COLO829 (cell line): ENCODE results near the gene MAFB.

Experiments
- DNase-seq: peaks from one replicate; pipeline ENCODE4 v3.0.0; 2012; ENCODE audit warnings: low spot score

The MAFB gene

DNA sequence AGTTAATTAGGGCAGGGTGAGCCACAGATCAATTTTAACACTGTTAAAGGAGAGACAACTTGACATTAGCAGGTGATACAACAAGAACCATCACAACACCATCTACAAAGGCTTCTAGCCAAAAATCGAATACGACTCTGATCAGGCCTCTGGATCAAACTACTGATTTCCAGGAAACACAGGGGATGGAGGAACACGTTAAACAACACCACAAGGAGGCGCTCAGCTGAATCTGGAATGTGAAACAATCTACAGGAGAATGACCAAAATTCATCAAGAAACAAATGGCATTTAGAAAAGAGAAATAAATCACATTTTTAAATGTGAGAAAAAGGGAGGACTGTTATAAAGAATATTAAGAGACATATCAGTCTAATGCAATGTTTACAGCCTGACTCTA lies 13.5 kb upstream of the MAFB start:
- no peak for DNase-seq

DNA sequence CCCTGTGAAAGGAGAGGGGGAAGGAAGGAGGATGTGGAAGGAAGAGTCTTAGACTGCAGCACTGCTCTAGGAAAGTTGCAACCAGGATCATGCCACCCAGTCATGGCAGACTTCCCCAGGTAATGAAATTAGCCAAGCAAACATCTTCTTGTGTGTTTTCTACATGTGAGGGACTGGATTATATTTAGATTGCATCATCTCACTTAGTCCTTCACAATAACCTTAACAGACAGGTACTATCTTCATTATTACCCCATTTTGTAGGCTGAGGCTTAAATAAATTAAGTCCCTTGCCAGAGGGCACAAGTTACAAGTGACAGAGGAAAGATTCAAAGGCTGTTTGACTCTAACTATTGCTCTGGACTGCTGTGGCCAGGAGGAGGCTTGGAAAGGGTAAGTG lies 9.7 kb upstream of the MAFB start:
- DNase-seq, result no peak

DNA sequence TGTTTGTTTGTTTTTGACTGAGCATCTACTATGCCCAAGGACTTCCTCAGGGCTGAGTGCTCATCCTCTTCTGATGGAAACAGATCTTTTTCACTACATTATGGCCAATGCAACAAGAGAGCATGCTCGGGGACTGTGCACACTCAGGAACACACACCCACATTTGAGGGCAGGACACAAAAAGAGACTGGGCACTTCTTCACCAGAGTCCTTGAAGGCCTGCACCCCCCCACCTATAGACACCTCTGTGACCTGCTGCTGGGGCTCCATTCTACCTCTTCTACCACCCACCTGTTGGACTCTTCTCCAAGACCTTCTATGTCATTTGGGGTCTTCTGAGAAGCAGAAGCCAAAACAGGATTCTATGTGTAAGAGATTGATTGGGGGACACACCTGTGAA lies 9.2 kb upstream of the MAFB start:
- DNase-seq, result no peak

DNA sequence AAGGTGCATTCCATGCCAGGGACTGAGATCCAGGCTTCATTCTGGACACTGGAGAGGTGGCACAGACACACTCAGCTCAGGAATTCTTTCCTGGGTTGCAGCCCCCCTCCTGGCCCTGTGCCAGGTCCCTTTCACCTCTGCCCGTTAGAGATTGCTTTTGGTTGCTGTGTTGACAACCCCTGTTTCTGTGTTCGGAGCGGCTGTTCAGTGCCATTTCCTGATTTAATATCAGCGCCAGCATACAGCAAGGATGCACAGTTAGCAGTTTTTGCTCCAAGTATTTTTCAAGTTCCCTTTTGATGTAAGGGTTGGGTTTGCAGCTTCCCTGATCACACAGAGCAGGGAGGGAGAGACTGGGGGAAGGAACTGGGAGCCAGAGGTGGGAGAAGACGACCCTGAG lies 8.5 kb upstream of the MAFB start:
- no peak for DNase-seq

DNA sequence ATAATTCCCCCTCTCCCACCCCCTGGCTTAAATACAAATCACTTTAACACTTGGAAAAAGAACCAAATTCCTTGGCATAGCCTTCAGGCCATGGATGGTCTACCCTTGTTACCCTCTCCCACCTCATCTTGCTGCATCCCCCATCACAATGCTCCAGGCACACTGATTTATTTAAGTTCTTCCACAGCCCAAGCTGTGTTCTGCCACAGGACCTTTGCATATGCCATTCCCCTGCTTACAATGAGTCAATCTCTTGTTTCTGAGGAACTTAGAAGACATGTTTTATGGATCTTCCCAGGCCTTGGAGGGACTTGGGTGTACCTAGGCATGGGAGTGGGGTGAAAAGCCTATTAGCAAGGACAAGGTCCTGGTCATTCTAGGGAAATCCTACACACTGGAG lies 6.2 kb upstream of the MAFB start:
- no peak for DNase-seq

DNA sequence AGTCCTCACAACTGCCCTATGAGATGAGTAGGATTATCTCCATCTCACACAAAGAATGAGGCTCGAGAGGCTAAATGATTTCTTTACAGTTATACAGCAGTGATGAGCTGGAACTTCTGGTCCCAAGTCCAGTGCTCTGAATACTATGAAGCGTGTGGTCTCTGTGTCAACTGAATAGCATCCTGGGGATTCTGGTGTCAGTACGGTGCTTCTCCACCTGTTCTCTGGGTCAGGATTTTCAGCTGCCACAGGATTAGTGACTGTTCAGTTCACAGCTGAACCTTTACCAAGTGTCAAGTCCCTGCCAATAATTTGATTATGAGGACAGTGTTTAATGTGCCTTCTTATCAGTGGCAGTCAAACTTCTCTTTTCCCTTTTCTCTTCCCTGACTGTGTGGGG lies 5.2 kb upstream of the MAFB start:
- no peak for DNase-seq

DNA sequence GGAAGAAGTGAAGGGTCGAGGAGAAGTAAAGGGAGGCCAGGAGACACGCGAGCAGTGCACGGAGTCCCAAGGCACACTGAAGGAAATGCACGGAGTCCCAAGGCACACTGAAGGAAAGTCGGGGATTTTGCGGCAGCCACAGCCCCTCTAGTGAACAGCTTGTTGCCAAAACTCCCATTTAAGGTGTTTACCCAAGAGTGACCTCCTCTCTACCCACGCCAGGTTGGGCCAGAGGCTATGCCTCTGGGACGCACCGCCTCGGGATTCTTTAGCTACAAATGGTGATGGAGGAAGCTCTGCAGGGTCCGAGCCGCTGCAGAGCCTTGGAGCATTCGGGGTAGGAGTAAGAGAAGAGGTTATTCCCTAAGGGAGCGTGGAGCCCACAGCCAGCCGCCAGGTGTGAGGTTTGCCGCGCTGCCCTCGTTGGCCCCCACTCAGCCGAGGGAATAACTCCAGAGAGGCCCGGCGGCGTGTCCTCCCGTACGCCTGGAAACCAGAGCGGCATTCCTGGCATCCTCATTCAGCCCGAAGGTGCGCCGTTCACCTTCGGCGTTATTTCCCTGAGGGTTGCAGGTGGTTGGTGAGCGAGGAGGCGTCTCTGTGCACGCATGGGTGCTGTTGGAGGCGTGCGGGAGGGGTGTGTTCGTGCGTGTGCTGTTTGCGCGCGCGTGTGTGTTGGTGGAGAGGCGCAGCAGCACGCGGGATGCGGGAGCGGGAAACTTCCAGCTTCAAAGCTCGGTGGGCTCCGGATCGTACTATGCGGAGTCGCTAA lies 3.4 kb upstream of the MAFB start:
- DNase-seq, result no peak

DNA sequence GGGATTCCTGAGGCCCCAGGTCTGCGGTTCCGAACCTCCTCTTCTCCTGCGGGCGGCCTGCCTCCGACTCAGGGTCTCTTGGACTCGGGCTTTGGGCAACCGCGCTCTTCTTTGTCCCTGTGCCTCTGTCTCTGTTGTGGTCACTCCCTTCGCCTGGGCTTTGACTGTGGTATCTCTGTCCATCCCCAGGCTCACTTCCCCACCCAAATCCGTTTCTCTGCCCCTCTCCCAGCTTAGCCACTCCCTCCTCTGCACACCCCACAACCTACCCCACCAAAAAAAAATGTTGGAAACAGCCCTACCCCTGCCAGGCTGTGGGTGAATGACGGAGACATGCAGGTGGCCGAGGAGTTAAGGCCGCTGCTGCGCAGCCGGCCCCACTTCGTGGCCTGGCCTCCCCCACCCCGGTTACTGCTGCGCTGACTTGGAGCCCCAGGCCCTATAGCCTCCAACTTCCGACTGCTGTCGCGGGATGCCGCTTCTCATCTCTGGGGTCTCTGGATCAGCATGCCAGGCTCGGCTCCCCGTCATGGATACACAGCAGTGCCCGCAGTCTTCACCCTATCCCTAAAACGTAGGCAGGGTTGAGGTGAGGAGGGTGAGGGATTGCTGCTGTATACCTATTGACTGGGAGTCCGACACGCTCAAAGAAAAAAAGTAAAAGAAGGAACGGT lies 2.7 kb upstream of the MAFB start:
- DNase-seq, result no peak

DNA sequence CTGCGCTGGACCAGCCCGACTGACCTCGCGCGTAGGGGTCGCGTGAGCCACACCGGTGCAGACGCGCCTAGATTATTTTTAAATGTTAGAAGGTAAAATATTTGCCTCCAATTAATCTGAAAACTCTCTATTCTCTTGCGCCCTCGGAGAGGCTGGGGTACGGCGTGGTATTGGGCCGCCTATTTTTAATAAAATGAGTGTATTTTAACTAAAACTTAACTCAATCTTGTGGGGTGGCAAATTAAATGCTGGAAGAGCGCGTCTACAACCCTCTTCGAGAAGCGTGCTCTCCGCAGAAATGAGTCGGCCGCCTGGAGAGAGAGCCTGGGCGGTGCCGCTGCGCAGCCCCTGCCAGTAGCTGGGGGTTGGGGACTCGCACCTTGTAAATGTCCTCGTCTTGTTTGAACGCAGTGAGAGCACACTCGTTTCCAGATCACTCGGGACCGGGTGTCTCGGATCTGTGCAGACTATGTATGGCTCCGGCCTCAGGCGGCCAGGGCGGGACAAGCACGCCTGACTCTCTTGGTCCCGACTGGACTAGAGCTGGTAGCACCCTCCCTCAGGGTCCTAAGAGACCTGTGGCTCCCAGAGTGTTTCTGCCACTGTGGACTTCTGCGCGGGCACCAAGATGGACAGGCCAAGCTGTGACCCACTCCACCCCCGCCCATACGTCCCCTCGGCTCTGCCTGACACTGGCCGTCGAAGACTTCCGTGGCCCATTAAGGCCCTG lies 2.0 kb upstream of the MAFB start:
- DNase-seq, result no peak

DNA sequence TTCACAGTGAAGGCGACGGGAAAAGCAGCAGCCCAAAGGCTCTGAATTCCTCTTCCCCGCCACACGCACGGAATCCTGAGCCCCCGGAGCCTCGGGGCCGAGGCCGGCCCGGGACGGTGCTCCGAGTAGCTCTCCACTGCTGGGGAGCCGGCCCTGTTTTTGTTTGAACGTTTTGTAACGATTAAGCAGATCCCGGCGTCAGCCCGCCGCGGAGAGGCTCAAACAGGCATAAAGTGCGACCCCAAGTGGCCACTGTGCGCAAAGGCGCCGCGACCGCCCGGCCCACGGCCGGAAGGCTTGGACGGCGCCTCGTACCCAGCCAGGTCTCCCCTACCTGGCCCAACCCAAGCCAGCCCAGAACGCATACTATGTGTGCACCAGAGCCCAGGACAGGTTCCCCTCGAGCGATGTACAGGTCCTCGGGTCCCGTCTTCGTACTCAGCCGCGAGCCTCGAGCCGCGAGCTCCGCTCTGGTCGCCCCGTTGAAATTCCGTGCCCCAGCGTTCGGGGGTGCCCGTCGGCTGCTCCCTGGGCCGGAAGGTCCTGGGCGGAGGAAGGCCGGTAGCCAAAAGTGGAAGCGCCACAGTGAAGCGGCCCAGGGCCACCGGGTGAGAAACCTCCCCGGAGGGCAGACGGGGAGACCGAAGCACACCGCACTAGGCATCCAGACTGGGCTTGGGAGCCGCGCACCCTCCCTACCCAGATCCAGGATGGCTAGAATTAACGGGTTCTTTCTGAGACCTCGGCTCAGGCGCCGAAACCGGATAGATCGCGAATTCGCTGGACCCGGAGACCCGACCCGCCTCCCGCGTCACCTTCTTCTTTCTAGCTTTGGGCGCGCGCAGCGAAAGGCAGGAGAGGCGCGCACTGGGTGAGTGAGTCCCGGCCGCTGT lies 1.2 kb upstream of the MAFB start:
- peak; percentile 78 for DNase-seq

DNA sequence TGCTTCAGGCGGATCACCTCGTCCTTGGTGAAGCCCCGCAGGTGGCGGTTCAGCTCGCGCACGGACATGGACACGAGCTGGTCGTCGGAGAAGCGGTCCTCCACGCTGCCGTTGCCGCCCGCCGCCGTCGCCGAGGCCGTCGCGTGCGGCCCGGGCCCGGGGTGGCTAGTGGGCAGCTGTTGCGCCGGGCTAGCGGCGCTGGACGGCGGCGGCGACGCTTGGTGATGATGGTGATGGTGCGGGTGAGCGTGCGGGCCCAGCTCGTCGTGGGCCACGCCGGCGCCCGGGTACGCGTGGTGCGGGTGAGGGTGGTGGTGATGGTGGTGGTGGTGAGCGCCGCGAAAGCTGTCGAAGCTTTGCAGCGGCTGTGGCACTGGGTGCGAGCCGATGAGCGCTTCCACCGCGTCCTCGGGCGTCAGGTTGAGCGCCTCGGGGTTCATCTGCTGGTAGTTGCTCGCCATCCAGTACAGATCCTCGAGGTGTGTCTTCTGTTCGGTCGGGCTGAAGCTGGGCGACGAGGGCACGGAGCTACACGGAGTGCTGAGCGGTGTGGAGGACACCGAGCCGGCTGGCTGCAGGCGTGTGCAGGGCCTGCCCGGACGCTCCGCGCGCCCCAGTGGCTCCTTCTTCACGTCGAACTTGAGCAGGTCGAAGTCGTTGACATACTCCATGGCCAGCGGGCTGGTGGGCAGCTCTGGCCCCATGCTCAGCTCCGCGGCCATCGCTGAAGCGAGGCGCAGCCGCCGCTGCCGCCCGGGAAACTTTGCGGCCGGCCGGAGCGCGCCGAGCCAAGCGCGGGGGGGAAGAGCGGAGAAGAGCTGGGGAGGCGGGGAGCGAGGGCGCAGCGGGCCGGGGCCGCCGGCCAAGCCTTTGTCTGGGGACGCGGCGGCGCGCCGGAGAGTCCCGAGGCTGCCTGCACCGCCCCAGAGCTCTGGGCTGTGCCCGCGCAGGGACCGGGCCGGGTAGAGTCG lies 622 bp downstream of the MAFB start:
- DNase-seq, result no peak

DNA sequence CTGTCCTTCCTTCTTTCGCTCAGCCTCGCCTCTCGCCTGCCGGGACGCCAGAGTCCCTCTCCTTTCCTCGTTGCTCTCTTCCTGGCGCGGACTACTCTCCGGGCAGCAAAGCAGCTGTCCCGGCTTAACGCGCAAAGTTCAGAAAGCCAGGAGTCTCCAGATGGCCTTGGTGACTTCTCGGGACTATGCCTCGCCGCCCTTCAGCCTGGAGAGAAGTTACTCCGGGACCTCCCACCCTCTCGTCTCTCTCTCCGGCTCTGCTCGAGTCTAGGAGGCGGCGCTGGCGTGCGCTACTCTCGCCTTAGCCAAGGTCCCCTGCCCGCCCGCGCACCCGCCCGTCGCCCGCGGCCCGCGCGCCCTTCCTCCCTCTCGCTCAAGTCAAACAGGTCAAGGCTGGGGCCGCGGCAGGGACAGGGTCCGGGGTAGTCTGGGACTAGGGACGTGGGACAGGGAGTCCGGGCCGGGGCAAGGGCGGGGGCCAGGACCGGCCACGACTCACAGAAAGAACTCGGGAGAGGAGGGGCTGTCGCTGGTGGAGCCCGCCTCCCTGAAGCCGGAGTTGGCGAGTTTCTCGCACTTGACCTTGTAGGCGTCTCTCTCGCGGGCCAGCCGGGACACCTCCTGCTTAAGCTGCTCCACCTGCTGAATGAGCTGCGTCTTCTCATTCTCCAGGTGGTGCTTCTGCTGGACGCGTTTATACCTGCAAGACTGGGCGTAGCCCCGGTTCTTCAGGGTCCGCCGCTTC lies 1.5 kb downstream of the MAFB start:
- DNase-seq, result no peak

DNA sequence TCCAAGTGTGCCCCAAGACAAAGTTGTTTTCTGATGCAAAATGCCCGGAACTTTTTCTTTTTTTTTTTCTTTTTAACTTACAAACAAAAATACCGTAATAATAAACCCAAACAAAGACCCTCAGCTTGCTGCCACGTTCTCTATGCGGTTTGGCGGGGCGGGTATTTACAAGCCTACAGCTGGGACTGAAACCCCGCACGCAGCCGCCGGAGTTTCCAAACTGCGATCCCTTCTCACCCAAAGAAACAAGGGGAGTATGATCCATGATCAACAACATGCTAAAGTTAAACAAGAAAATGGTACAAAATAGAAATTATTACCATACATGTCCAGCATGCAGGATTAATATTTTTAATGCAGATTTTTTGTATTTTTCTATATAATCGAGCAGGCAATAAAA lies 2.1 kb downstream of the MAFB start:
- no peak for DNase-seq

DNA sequence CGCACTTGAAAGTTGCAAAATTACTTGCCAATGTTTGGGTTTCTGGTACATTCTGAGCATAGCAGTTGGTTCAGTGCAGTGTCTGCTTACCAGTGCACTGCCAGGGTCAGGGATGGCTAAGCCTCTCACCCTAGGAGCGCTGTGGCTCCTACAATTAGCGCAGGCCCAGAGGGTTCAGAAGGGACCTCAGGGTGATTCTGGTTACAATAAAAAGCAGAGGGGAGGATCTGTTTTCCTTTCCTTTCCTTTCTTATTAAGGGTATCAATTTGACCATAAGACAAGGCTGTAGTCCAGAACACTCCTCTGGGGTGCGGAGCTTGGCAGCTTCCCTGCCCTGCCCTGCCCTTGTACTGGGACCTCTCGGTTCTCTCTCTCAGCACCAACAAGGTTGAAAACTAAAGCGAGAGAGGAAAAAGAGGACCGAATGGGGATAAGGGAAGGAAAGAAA lies 2.6 kb downstream of the MAFB start:
- no peak for DNase-seq

DNA sequence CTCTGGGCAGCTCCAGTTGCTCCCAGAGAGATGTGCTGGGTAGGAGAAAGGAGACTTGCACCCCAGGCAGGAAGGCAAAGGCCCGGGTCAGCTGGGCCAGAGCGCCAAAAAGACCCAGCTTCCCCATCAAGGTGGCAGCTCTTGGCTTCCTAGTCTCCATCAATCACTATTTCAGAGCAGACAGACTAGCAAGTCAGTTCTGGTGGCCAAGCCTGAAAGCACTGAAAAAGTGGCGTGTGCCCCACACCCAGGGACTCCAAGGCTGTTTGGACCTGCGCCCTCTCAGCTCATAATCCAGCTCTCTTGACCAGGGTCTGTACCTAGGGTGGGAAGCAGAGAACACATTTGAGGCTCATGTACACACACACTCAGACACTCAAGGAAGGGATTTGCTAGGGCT lies 3.7 kb downstream of the MAFB start:
- no peak for DNase-seq

DNA sequence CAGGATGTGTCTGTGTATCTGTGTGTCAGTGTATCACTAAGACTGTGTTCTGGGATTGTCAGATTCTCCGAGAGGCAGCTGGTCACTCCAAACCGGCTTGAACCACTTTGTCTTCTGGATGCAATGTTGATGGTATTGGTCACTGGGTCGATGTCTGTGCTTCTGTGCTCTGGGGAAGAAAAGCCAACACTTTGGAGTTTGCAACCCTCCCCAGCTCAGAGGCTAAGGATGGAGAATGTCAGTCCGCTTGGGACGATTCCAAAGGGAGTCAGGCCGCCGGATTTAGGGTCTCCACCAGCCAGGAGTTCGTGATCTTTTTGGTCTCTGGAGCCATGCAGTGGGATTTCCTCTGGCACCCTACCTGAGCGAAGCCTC lies 5.2 kb downstream of the MAFB start:
- DNase-seq, result no peak

DNA sequence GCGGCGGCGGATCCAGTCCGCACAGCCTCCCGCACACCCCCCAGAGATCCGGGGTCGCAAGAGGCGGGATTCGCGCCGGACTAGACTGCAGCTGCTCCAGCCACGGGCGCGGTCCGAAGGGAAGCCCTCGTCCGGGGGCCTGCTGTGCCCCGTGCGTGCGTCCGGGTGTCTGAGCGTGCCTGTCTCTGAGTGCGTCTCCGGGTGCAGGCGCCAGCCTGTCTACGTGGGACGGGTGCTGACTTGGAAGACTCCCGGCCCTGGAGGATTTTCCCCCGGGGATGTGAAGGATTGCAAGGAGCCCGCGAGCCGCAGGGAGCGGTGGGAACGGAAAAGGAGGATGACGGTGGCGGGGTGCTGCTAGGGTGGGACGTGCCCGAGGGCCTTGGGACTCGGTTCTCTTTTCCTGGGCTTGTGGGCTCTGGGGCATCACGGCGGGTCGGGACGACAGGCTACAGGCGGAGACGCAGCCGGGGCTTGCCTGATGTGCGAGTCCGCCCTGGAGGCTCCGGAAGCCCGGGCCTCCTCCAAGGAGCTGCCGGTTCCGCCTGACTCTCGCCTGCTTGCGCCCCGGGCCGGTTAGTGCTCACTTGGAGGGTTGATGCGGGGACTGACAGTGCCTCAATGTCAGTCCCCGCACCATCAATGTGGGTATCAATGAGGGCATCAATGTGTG lies 5.7 kb downstream of the MAFB start:
- no peak for DNase-seq

DNA sequence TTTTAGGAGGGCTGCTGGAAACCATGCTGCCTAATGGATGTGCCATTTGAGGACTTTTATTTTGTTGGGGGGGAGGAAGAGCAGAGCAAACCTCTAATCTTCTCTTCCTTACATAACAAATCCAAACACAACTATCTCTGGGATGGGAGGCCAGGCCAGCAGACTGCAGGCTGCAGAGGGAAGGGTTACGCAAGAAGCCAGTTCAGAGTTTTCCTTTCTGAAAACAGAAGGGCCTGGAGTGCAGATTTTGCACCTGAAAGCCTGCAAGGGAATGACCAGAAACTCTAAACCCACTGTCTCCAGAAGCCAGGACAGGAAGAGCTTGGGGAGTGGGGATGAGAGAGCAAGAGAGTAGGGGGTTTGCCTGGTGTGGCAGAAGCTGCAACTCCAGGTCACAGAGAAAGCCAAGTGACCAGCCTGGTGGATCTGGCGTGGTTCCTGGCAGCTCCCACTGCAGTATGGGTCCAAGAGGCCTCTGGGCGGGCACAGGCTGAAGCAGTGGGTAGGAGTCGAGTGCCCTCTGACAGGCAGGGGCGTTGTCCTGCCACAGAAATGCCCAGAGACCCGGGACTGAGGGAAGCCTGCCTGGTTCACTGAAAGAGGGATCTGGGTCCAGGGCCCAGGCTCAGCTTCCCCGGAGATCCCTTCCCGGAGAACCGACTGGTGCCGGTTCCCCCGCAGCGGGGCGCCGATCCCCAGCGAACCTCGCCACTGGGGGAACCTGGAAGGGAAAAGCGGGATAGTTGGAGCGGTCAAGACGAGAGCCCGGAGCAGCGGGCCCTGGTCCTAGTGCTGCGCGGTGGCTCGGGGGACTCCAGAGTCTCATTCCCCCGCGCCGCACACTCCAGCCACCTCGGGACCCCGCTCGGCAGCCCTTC lies 6.7 kb downstream of the MAFB start:
- no peak for DNase-seq

DNA sequence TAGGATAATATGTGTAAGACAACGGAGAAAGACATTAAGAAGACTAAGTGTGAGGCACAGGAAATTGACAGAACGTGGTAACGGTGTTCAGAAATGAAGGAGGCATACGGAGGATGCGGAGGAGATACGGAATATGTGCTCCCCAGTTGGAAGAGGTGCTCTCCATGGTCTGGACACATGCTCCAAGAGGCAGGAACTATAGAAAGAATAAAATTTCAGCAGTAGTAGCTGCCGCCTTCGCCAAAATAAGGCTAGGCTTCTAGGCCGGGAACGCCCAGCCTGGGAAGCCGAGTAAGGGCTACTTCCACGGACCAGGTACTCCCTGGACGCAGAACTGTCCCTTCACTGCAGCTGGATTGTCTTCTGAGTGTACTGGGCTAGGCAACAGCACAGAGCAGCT lies 7.4 kb downstream of the MAFB start:
- DNase-seq, result no peak
